NCI-H510A (cell line): ENCODE measurements around the gene LENG1.
"Not testable (repeated sequence)": the region's sequence is repeated elsewhere in the genome, so short reads cannot be mapped to it uniquely, and the experiment has no call there.

Experiments
- DNase-seq: peaks from one replicate; lab custom pipeline; 2025; lab: John Stamatoyannopoulos, UW

Gene LENG1

GRCh38 chr19:54189735-54190502 lies 30.4 kb upstream of the LENG1 start:
- peak; percentile 100 for DNase-seq

- peak; percentile 83 for DNase-seq
Observed at GRCh38 chr19:54189145-54189734, 29.7 kb upstream of the LENG1 start, which contains the start of gene MBOAT7. MBOAT7 (minus strand) TSS chr19:54189580; CDS start chr19:54188508, 1,072 bp downstream.

GRCh38 chr19:54188215-54188871 lies 28.8 kb upstream of the LENG1 start:
- DNase-seq = no peak

- no peak for DNase-seq
Observed at GRCh38 chr19:54186934-54187381, 27.4 kb upstream of the LENG1 start.

GRCh38 chr19:54186351-54186750 lies 26.8 kb upstream of the LENG1 start:
- DNase-seq = no peak

- no peak for DNase-seq
Observed at GRCh38 chr19:54183431-54183830, 23.9 kb upstream of the LENG1 start.

- not testable (repeated sequence) for DNase-seq
Observed at GRCh38 chr19:54181894-54182293, 22.4 kb upstream of the LENG1 start.

- no peak for DNase-seq
Observed at GRCh38 chr19:54180691-54181091, 21.2 kb upstream of the LENG1 start.

GRCh38 chr19:54179921-54180461 lies 20.5 kb upstream of the LENG1 start:
- peak; percentile 90 for DNase-seq

- no peak for DNase-seq
Observed at GRCh38 chr19:54179262-54179852, 19.8 kb upstream of the LENG1 start.

- peak; percentile 54 for DNase-seq
Observed at GRCh38 chr19:54178581-54179261, 19.2 kb upstream of the LENG1 start.

- no peak for DNase-seq
Observed at GRCh38 chr19:54173951-54174834, 14.7 kb upstream of the LENG1 start.

GRCh38 chr19:54173359-54173699 lies 13.8 kb upstream of the LENG1 start:
- DNase-seq = no peak

GRCh38 chr19:54172471-54173358 lies 13.2 kb upstream of the LENG1 start, which contains the start of gene TMC4:
TMC4 (minus strand) TSS chr19:54173160; CDS start chr19:54173117, 43 bp downstream.
- DNase-seq = peak; percentile 89

GRCh38 chr19:54171736-54172431 lies 12.4 kb upstream of the LENG1 start:
- not testable (repeated sequence) for DNase-seq

- no peak for DNase-seq
Observed at GRCh38 chr19:54169149-54169740, 9.7 kb upstream of the LENG1 start.

- DNase-seq = peak; percentile 66
Observed at GRCh38 chr19:54168174-54168917, 8.8 kb upstream of the LENG1 start.

- no peak for DNase-seq
Observed at GRCh38 chr19:54165222-54165621, 5.7 kb upstream of the LENG1 start.
